ENCODE measurements around the gene TCEA3. TPM values are rescaled to one million over a fixed set of nuclear protein-coding genes. Genes with fewer than 3 reads are reported as not detected.

Gene TCEA3
- total and polyA plus RNA-seq, 2 experiments from 2014 or later: not detected

GRCh38 chr1:23368562-23369334, 55.8 kb downstream of the TCEA3 start:
- Mint-ChIP-seq H3K27ac (peak overlapping the region; percentile 95), H3K9me3 (peaks cover 21% of the 10 kb centered on the region), H3K36me3 (ENCODE audit: low read depth) (peaks cover 11% of the 10 kb centered on the region; the same call in 2 of the 3 replicates), H3K4me1 (peaks cover 30% of the 10 kb centered on the region), H3K4me3 (peak overlapping the region; percentile 89), H3K27me3 (ENCODE audit: insufficient read depth, low read depth, poor library complexity) (peaks cover 95% of the 10 kb centered on the region)
- Histone ChIP-seq H3K4me1 (ENCODE audit: insufficient read depth) (peaks cover 24% of the 10 kb centered on the region), H3K36me3 (ENCODE audit: insufficient read depth) (no peaks in the 10 kb centered on the region), H3K9me2 (ENCODE audit: insufficient read depth) (no peaks in the 10 kb centered on the region), H3K4me2 (peak overlapping the region; percentile 98), H3F3A (replicated peaks; ENCODE audit: low read depth) (peaks cover 20% of the 10 kb centered on the region; the same call in 1 of the 2 replicates), H4K20me1 (replicated peaks; ENCODE audit: insufficient read depth) (peaks cover 39% of the 10 kb centered on the region), H3K4me3 (peak overlapping the region; percentile 93), H2AFZ (peak overlapping the region; percentile 99), H3K27me3 (ENCODE audit: insufficient read depth) (peaks cover 90% of the 10 kb centered on the region), H3K27ac (ENCODE audit: low read depth) (no peak overlapping the region), H3K79me2 (replicated peaks; ENCODE audit: insufficient read depth) (no peaks in the 10 kb centered on the region)
- no peak for TF ChIP-seq EZH2phosphoT487 (IDR thresholded peaks at IDR 0.05; ENCODE audit: unreplicated experiment)
- TF ChIP-seq CTCF (conservative IDR thresholded peaks at IDR 0.05; ENCODE audit: low read depth in 2 of 2): peak; percentile 30 to 56
- TF ChIP-seq ZNF114 (CRISPR knock-in tag; IDR thresholded peaks at IDR 0.05): no peak
- TF ChIP-seq NANOG (IDR thresholded peaks at IDR 0.05; ENCODE audit: borderline replicate concordance): no peak
- no peak for TF ChIP-seq REST (IDR thresholded peaks at IDR 0.05; ENCODE audit: unreplicated experiment)
- peak; percentile 74 for TF ChIP-seq POLR2AphosphoS5 (IDR thresholded peaks at IDR 0.05; ENCODE audit: low read depth)
- TF ChIP-seq EZH2 (IDR thresholded peaks at IDR 0.05; ENCODE audit: low read depth, unreplicated experiment): peak; percentile 32
- TF ChIP-seq ETS1 (IDR thresholded peaks at IDR 0.05): peak; percentile 93
- TF ChIP-seq CREB1 (CRISPR knock-in tag; IDR thresholded peaks at IDR 0.05; ENCODE audit: low read depth): peak; percentile 94
- DNase-seq (ENCODE audit: low spot score): peak; percentile 97
- ATAC-seq: peak; percentile 84
